Activated CD8-positive, alpha-beta T cell treated with anti-CD3 and anti-CD28 coated beads for 36 hours (primary cell): Measurements from ENCODE around the gene BICD2. TPM values are rescaled to one million over a fixed set of nuclear protein-coding genes. Genes with fewer than 3 reads are reported as not detected.

Experiments used
- ATAC-seq: fragments of 200-7000 bp; cut with Tn5 transposase; one replicate; pipeline ENCODE4 v1.10.0; 2021; ENCODE audit warnings: mild to moderate bottlenecking, moderate library complexity
- CTCF ChIA-PET: fragments of 350-600 bp; sonication (Branson Sonifier 250); formaldehyde crosslinking; loops from one replicate; lab custom pipeline; 2021; ENCODE audit warnings: antibody characterized with exemption; lab: Charles Lee
- POLR2A ChIA-PET: fragments of 350-600 bp; sonication (Branson Sonifier 250); formaldehyde crosslinking; loops from one replicate; lab custom pipeline; 2021; ENCODE audit warnings: antibody characterized with exemption; lab: Charles Lee
- DNase-seq: peaks from one replicate; pipeline ENCODE4 v3.0.0-alpha.2; 2020
- H3K27ac Mint-ChIP-seq: one replicate; pipeline ENCODE4 v1.8.0; 2021; ENCODE audit warnings: mild to moderate bottlenecking, mixed read lengths
- H3K27me3 Mint-ChIP-seq: one replicate; pipeline ENCODE4 v1.8.0; 2021; ENCODE audit warnings: mixed read lengths
- H3K36me3 Mint-ChIP-seq: one replicate; pipeline ENCODE4 v1.8.0; 2021; ENCODE audit warnings: low read depth, mixed read lengths
- H3K4me1 Mint-ChIP-seq: one replicate; pipeline ENCODE4 v1.8.0; 2021; ENCODE audit warnings: low read depth, mixed read lengths
- H3K4me3 Mint-ChIP-seq: one replicate; pipeline ENCODE4 v1.8.0; 2021; ENCODE audit warnings: mild to moderate bottlenecking, moderate library complexity, mixed read lengths
- H3K9me3 Mint-ChIP-seq: one replicate; pipeline ENCODE4 v1.8.0; 2021; ENCODE audit warnings: mixed read lengths
- intact Hi-C: fragments of 100-400 bp; cut with micrococcal nuclease; formaldehyde crosslinking; loops from one replicate; pipeline ENCODE4 v1.10.0; 2022
- total RNA-seq, 2 experiments: library from RNA; stranded (reverse); gene quantifications; one replicate each; pipeline ENCODE4 v1.2.3, GENCODE V29; 2021
- TF ChIP-seq, protein P1 (sequence below): fragments of 200-600 bp; IDR thresholded peaks from one replicate; pipeline ENCODE4 v1.8.0; 2022; ENCODE audit warnings: antibody characterized with exemption, mild to moderate bottlenecking

BICD2 gene
- total RNA-seq, 2 experiments from 2014 or later, result 14.2 to 16.8 TPM

GRCh38 chr9:92795000-92795399 is 30.4 kb upstream of the BICD2 start:
- Mint-ChIP-seq H3K4me1 (peaks cover 6% of the 10 kb centered on the region), H3K36me3 (no peaks in the 10 kb centered on the region), H3K27ac (no peak overlapping the region), H3K4me3 (no peak overlapping the region), H3K27me3 (peaks cover 8% of the 10 kb centered on the region), H3K9me3 (no peaks in the 10 kb centered on the region)
- TF ChIP-seq, protein P1, sequence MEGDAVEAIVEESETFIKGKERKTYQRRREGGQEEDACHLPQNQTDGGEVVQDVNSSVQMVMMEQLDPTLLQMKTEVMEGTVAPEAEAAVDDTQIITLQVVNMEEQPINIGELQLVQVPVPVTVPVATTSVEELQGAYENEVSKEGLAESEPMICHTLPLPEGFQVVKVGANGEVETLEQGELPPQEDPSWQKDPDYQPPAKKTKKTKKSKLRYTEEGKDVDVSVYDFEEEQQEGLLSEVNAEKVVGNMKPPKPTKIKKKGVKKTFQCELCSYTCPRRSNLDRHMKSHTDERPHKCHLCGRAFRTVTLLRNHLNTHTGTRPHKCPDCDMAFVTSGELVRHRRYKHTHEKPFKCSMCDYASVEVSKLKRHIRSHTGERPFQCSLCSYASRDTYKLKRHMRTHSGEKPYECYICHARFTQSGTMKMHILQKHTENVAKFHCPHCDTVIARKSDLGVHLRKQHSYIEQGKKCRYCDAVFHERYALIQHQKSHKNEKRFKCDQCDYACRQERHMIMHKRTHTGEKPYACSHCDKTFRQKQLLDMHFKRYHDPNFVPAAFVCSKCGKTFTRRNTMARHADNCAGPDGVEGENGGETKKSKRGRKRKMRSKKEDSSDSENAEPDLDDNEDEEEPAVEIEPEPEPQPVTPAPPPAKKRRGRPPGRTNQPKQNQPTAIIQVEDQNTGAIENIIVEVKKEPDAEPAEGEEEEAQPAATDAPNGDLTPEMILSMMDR, result no peak
- POLR2A ChIA-PET, result no interaction called here
- intact Hi-C loops, result loop anchor here (10.0 kb wide), 1 partner anchor 660 kb away; no protein-coding TSS in a partner anchor
- CTCF ChIA-PET, result no interaction called here
- DNase-seq (no peak), ATAC-seq (no peak)

GRCh38 chr9:92794426-92794825 is 29.8 kb upstream of the BICD2 start:
- H3K4me3 Mint-ChIP-seq, result no peak overlapping the region
- H3K9me3 Mint-ChIP-seq, result no peaks in the 10 kb centered on the region
- POLR2A ChIA-PET, result no interaction called here
- TF ChIP-seq, protein P1, result no peak
- peaks cover 6% of the 10 kb centered on the region for H3K4me1 Mint-ChIP-seq
- peaks cover 7% of the 10 kb centered on the region for H3K27me3 Mint-ChIP-seq
- no peak overlapping the region for H3K27ac Mint-ChIP-seq
- ATAC-seq (no peak), DNase-seq (no peak)
- intact Hi-C loops, result loop anchor here (10.0 kb wide), 1 partner anchor 660 kb away; no protein-coding TSS in a partner anchor
- CTCF ChIA-PET, result interaction anchor here (1.0 kb wide), 1 partner anchor 25 kb away, joined by 3 read pairs; no protein-coding TSS in a partner anchor
- H3K36me3 Mint-ChIP-seq, result no peaks in the 10 kb centered on the region

DNA sequence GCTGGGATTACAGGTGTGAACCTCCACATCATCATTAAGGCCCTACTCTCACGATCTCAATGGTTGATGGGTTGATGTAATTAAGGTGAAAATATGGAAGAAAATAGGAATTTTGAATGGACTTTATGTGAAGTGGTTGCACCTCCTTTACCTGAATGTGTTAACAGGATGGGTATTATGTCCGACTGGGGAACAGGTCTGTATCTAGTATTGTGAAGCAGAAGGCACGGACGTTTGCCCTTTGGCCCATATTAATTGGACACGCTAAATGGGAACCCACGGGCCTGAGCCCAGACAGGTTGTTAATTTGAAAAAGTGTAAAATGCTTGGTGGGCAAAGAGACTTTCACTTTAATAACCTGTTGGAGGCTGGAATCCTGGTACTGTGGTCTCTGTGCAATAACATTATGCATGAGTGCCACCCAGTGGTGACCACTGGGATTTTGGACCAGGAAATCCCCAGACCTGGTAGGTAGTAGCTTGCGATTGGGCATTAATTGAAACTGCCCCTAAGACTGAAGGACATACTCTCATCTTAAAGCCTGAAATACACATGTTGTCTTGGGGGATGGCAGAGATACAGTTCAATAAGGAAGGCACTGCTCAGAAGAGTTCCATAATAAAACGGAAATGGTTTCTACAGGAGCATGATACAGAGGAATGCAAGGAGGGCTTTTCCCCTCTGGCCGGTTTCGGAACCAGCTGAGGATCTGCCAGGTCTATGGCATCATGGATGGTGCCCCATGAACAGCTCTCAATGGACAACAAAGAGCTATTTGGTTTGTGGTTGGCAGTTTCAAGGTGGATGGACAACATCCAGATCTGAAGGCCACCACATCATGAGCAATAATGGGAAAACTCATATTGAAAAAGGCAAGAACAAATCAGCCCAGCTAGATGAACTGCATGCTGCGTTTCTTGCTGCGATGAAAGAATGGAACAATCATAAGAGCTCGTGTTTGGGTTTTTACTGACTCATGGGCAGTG is 26.2 kb upstream of the BICD2 start:
- TF ChIP-seq, protein P1, result peak; percentile 91
- ATAC-seq (peak; percentile 95), DNase-seq (peak; percentile 88)
- Mint-ChIP-seq H3K36me3 (no peaks in the 10 kb centered on the region), H3K27ac (no peak overlapping the region), H3K4me1 (peaks cover 6% of the 10 kb centered on the region), H3K27me3 (peaks cover under 1% of the 10 kb centered on the region), H3K9me3 (peaks cover 10% of the 10 kb centered on the region), H3K4me3 (no peak overlapping the region)
- intact Hi-C loops, result loop anchor here (2.0 to 10.0 kb wide), 2 partner anchors 74 to 656 kb away; no protein-coding TSS in a partner anchor
- CTCF ChIA-PET, result interaction anchor here (0.6 to 6.6 kb wide), 33 partner anchors 8 to 656 kb away, joined by 3 to 96 read pairs (median 4); no protein-coding TSS in a partner anchor
- POLR2A ChIA-PET, result interaction anchor here (0.8 kb wide), 1 partner anchor 163 kb away, joined by 3 read pairs; no protein-coding TSS in a partner anchor

DNA sequence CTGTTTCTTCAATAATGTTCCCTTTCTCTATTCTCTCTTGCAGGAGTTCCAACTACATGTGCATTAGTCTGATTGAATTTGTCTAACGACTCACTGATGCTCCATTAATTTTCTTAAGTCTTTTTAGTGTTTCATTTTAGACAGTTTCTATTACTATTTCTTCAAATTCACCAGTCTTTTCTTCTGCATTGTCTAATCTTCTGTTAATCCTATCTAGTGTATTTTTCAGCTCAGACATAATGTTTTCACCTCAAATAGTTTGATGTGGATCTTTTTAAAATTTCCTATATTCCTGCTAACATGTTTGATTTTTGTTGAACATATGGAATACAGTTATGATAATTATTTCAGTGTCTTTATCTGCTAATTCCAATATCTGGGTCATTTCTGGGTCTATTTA is 21.7 kb upstream of the BICD2 start:
- intact Hi-C loops, result no loop called here
- POLR2A ChIA-PET, result no interaction called here

More for the DNA sequence above, 21.7 kb upstream of the BICD2 start:
- Mint-ChIP-seq H3K27ac (no peak overlapping the region), H3K27me3 (peaks cover 2% of the 10 kb centered on the region), H3K4me1 (peaks cover 6% of the 10 kb centered on the region), H3K4me3 (no peak overlapping the region), H3K36me3 (no peaks in the 10 kb centered on the region), H3K9me3 (peaks cover 11% of the 10 kb centered on the region)
- CTCF ChIA-PET, result interaction anchor here (6.6 kb wide), 1 partner anchor 71 kb away, joined by 96 read pairs; no protein-coding TSS in a partner anchor
- ATAC-seq, result no peak
- no peak for DNase-seq
- TF ChIP-seq, protein P1, result no peak
